A673 (cell line): ENCODE data around the gene TM9SF2. TPM values are rescaled to one million over a fixed set of nuclear protein-coding genes. Genes with fewer than 3 reads are reported as not detected.
A peak's percentile ranks its signal among the peaks of the same experiment; 100 is the strongest.

Source experiments
- BruUV-seq: library from RNA; stranded (reverse); fragments of 400-500 nt; replicated peaks from 2 replicates; lab custom pipeline; 2021; lab: Mats Ljungman, UMichigan
- CTCF ChIA-PET: fragments of 300-600 bp; sonication (Branson Sonifier 250); formaldehyde crosslinking; loops from one replicate; lab custom pipeline; 2022; ENCODE audit warnings: antibody characterized with exemption; lab: Charles Lee
- POLR2A ChIA-PET: fragments of 300-600 bp; sonication (Branson Sonifier 250); formaldehyde crosslinking; loops from one replicate; lab custom pipeline; 2022; ENCODE audit warnings: antibody characterized with exemption; ENCODE audit not compliant: low non-redundant PET; lab: Charles Lee
- DNase-seq: peaks from one replicate; pipeline ENCODE4 v3.0.0-alpha.2; 2015; ENCODE audit warnings: low spot score
- H3K27ac ChIP-seq: fragments of 200-600 bp; sonication (generic); 2 replicates; pipeline ENCODE4 v1.5.1; 2016; ENCODE audit warnings: mixed run types, low read depth, mild to moderate bottlenecking, mixed read lengths, antibody characterized with exemption, low read length; ENCODE audit not compliant: poor library complexity, severe bottlenecking
- H3K27me3 ChIP-seq: fragments of 200-600 bp; sonication (generic); replicated peaks from 2 replicates; pipeline ENCODE4 v1.6.1; 2017; ENCODE audit warnings: mixed run types, low read depth, mild to moderate bottlenecking, mixed read lengths, antibody characterized with exemption, low read length; ENCODE audit not compliant: insufficient read depth, poor library complexity
- H3K36me3 ChIP-seq: fragments of 200-600 bp; sonication (generic); 2 replicates; pipeline ENCODE4 v1.6.1; 2016; ENCODE audit warnings: mixed run types, mild to moderate bottlenecking, mixed read lengths, antibody characterized with exemption, low read length; ENCODE audit not compliant: insufficient read depth, poor library complexity, severe bottlenecking
- H3K4me1 ChIP-seq: fragments of 200-600 bp; sonication (generic); 2 replicates; pipeline ENCODE4 v1.6.1; 2017; ENCODE audit warnings: mixed run types, mild to moderate bottlenecking, mixed read lengths, antibody characterized with exemption, low read length; ENCODE audit not compliant: insufficient read depth, poor library complexity, severe bottlenecking
- H3K4me3 ChIP-seq: fragments of 200-600 bp; sonication (generic); 2 replicates; pipeline ENCODE4 v1.5.1; 2016; ENCODE audit warnings: low read depth, mixed run types, mild to moderate bottlenecking, mixed read lengths, low read length; ENCODE audit not compliant: poor library complexity, severe bottlenecking
- H3K9me3 ChIP-seq: fragments of 200-600 bp; sonication (generic); 2 replicates; pipeline ENCODE4 v1.6.1; 2016; ENCODE audit warnings: mixed run types, low read depth, mild to moderate bottlenecking, mixed read lengths, antibody characterized with exemption, low read length; ENCODE audit not compliant: poor library complexity, severe bottlenecking
- EZH2 ChIP-seq: fragments of 200-600 bp; sonication (generic); IDR thresholded peaks from 2 replicates; pipeline ENCODE4 v1.6.1; 2017; ENCODE audit warnings: borderline replicate concordance, low read depth, mild to moderate bottlenecking, mixed read lengths, antibody characterized with exemption, low read length; ENCODE audit not compliant: poor library complexity, severe bottlenecking
- intact Hi-C: fragments of 100-400 bp; cut with micrococcal nuclease; formaldehyde crosslinking; loops from one replicate; pipeline ENCODE4 v1.10.0; 2022; ENCODE audit not compliant: unreplicated experiment
- total RNA-seq: library from RNA; stranded (reverse); gene quantifications from 2 replicates; pipeline ENCODE4 v1.2.3, GENCODE V29; 2021
- TF ChIP-seq, protein P1 (sequence below): fragments of 300-800, 200-600 bp; sonication (generic); conservative IDR thresholded peaks from 2 replicates; pipeline ENCODE4 v1.5.1; 2017; ENCODE audit warnings: low read depth, mild to moderate bottlenecking, antibody characterized with exemption, low read length, moderate library complexity, mixed read lengths

Gene TM9SF2
- total RNA-seq, 1 experiment from 2014 or later = 96.3 TPM

DNA sequence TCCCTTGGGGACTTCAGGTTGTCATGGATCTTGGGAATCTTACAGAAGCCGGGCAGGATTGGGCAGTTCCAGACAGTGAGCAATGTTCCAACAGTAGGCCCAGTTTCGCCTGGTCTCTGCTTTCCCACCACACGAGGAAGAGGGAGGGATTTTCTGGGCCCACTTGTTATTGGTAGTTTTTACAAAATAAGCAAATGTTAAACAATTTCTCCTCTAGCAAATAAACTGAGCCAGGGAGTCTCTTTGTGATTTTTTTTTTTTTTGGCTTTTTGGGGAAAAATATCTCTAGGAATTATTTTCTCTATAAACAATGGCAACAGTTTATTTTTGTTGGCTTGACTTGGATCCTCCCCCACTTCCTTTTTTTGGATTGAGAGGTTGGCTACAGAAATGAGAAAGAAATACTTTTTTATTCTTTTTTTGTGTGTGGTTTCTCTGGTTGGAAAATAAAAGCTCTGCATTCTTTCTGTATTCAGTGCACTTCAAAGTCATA is 89.3 kb downstream of the TM9SF2 start:
- Histone ChIP-seq H3K36me3 (no peaks in the 10 kb centered on the region), H3K9me3 (no peaks in the 10 kb centered on the region), H3K4me1 (no peaks in the 10 kb centered on the region), H3K27ac (no peak overlapping the region), H3K27me3 (no peaks in the 10 kb centered on the region), H3K4me3 (no peak overlapping the region)
- TF ChIP-seq EZH2 = no peak
- TF ChIP-seq, protein P1, sequence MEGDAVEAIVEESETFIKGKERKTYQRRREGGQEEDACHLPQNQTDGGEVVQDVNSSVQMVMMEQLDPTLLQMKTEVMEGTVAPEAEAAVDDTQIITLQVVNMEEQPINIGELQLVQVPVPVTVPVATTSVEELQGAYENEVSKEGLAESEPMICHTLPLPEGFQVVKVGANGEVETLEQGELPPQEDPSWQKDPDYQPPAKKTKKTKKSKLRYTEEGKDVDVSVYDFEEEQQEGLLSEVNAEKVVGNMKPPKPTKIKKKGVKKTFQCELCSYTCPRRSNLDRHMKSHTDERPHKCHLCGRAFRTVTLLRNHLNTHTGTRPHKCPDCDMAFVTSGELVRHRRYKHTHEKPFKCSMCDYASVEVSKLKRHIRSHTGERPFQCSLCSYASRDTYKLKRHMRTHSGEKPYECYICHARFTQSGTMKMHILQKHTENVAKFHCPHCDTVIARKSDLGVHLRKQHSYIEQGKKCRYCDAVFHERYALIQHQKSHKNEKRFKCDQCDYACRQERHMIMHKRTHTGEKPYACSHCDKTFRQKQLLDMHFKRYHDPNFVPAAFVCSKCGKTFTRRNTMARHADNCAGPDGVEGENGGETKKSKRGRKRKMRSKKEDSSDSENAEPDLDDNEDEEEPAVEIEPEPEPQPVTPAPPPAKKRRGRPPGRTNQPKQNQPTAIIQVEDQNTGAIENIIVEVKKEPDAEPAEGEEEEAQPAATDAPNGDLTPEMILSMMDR = no peak
- ChIA-PET POLR2A (no interaction called here), CTCF (no interaction called here)
- BruUV-seq = no TSS peak
- DNase-seq = no peak
- intact Hi-C loops = no loop called here

DNA sequence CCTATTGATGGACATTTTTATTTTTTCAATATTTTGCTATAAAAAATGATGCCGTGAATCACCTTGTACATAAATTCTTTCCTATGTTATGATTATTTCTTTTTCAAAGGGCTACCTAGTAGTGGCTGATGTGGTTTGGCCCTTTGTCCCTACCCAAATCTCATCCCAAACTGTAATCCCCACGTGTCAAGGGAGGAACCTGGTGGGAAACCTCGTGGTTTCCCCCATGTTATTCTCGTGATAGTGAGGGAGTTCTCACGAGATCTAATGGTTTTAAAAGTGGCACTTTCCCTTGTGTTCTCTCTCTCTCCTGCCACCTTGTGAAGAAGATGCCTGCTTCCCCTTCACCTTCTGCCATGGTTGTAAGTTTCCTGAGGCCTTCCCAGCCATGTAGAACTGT is 94.9 kb downstream of the TM9SF2 start:
- Histone ChIP-seq H3K27ac (no peak overlapping the region), H3K4me1 (no peaks in the 10 kb centered on the region), H3K36me3 (no peaks in the 10 kb centered on the region), H3K27me3 (no peaks in the 10 kb centered on the region), H3K9me3 (no peaks in the 10 kb centered on the region), H3K4me3 (no peak overlapping the region)
- no peak for TF ChIP-seq EZH2
- TF ChIP-seq, protein P1 = no peak
- BruUV-seq = no TSS peak
- POLR2A ChIA-PET = no interaction called here
- DNase-seq = no peak
- intact Hi-C loops = no loop called here
- CTCF ChIA-PET = no interaction called here

DNA sequence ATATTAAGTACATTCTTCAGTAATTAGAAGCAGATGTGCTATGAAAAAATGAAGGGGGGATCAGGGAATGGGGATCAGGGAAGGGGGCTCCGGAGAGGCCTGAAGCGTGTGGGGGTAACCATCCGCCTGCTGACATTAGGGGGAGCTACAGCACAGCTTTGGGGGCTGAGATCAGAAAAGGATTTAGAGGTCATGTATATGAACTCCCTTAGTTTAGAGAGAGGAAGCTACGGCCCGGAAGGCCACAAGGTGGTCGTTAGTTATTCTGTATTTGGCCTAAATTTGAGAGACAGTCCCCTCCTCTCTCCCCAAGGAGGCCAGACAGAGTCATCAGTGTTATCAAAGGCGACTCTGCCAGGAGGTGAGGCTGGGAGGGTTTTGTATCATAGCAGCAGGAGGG is 99.0 kb downstream of the TM9SF2 start:
- Histone ChIP-seq H3K36me3 (no peaks in the 10 kb centered on the region), H3K27me3 (no peaks in the 10 kb centered on the region), H3K27ac (no peak overlapping the region), H3K4me1 (no peaks in the 10 kb centered on the region), H3K4me3 (no peak overlapping the region), H3K9me3 (no peaks in the 10 kb centered on the region)
- DNase-seq = peak; percentile 32
- ChIA-PET POLR2A (no interaction called here), CTCF (no interaction called here)
- TF ChIP-seq, protein P1 = peak; percentile 60
- TF ChIP-seq EZH2 = no peak
- BruUV-seq = no TSS peak
- intact Hi-C loops = no loop called here
